HCT116 (cell line): ENCODE measurements around the gene SMR3B. TPM values are rescaled to one million over a fixed set of nuclear protein-coding genes. Genes with fewer than 3 reads are reported as not detected.

Source experiments
- ATAC-seq: fragments of 200-7000 bp; cut with Tn5 transposase; 2 replicates; pipeline ENCODE4 v1.9.1; 2020; ENCODE audit warnings: mild to moderate bottlenecking, moderate library complexity
- BruUV-seq: library from RNA; stranded (reverse); fragments of 400-500 nt; replicated peaks from 2 replicates; lab custom pipeline; 2021; lab: Mats Ljungman, UMichigan
- CTCF ChIA-PET: fragments of 300-600 bp; sonication (Branson Sonifier 250); formaldehyde crosslinking; loops from one replicate; lab custom pipeline; 2021; ENCODE audit warnings: antibody characterized with exemption; lab: Charles Lee
- POLR2A ChIA-PET: fragments of 300-600, 350-600 bp; sonication (Branson Sonifier 250); formaldehyde crosslinking; loops from one replicate; lab custom pipeline; 2021; ENCODE audit warnings: antibody characterized with exemption; lab: Charles Lee
- RAD21 ChIA-PET, 2 experiments: fragments of 300-600 bp; sonication (Branson Sonifier 250); formaldehyde crosslinking; loops; one replicate each; lab custom pipeline; 2023; ENCODE audit warnings: low total read pairs in 2 of 2; ENCODE audit not compliant: uncharacterized antibody in 2 of 2, unreplicated experiment in 2 of 2, low non-redundant PET in 1 of 2; lab: Charles Lee
- DNase-seq: peaks from one replicate; pipeline ENCODE4 v3.0.0-alpha.2; 2010; ENCODE audit warnings: low read depth, low spot score
- H2AFZ ChIP-seq: fragments of 200-600 bp; shearing (Covaris generic), sonication (generic); 2 replicates; pipeline ENCODE4 v1.6.1; 2017; ENCODE audit warnings: low read depth, mixed run types, mixed read lengths, antibody characterized with exemption, low read length; ENCODE audit not compliant: poor library complexity, severe bottlenecking
- H3K27ac ChIP-seq: 2 replicates; pipeline ENCODE4 v1.5.1; 2012; ENCODE audit warnings: low read depth, low read length
- H3K27me3 ChIP-seq: fragments of 200-600 bp; sonication (generic); 2 replicates; pipeline ENCODE4 v1.6.1; 2016; ENCODE audit warnings: mixed run types, low read length, mixed read lengths; ENCODE audit not compliant: insufficient read depth
- H3K36me3 ChIP-seq, 2 experiments: fragments of 200-500 bp in 1 of 2; fragments of 200-600 bp in 1 of 2; sonication (Bioruptor generic) in 1 of 2; sonication (generic) in 1 of 2; 2 replicates each; pipeline versions ENCODE4 v1.5.1 to v1.6.1; 2014 to 2016; ENCODE audit warnings: low read length in 2 of 2, inconsistent platforms in 1 of 2, mixed read lengths in 1 of 2, mixed run types in 1 of 2; ENCODE audit not compliant: insufficient read depth in 2 of 2, control insufficient read depth in 1 of 2
- H3K4me1 ChIP-seq, 2 experiments: fragments of 200-600 bp in 1 of 2; sonication (generic) in 1 of 2; 2 replicates each; pipeline versions ENCODE4 v1.5.1 to v1.6.1; 2012 to 2017; ENCODE audit warnings: low read length in 2 of 2, inconsistent platforms in 1 of 2, mild to moderate bottlenecking in 1 of 2, mixed read lengths in 1 of 2, mixed run types in 1 of 2, moderate library complexity in 1 of 2; ENCODE audit not compliant: insufficient read depth in 2 of 2, control insufficient read depth in 1 of 2
- H3K4me2 ChIP-seq: fragments of 200-600 bp; sonication (generic); 2 replicates; pipeline ENCODE4 v1.6.1; 2017; ENCODE audit warnings: mixed run types, low read length, mixed read lengths
- H3K4me3 ChIP-seq, 2 experiments: fragments of 200-600 bp in 1 of 2; sonication (generic) in 1 of 2; replicated peaks in 1 of 2; 2 replicates each; pipeline ENCODE4 v1.5.1; 2011 to 2016; ENCODE audit warnings: low read length in 2 of 2, control low read depth in 1 of 2, low read depth in 1 of 2, mild to moderate bottlenecking in 1 of 2, mixed read lengths in 1 of 2, mixed run types in 1 of 2
- H3K79me2 ChIP-seq: fragments of 200-600 bp; sonication (generic); 2 replicates; pipeline ENCODE4 v1.6.1; 2017; ENCODE audit warnings: mild to moderate bottlenecking, mixed run types, low read length, moderate library complexity, mixed read lengths; ENCODE audit not compliant: insufficient read depth
- H3K9ac ChIP-seq: fragments of 200-600 bp; sonication (generic); 2 replicates; pipeline ENCODE4 v1.6.1; 2016; ENCODE audit warnings: low read length, mixed read lengths
- H3K9me2 ChIP-seq: fragments of 200-600 bp; sonication (generic), shearing (Covaris generic); 2 replicates; pipeline ENCODE4 v1.6.1; 2017; ENCODE audit warnings: mixed run types, mild to moderate bottlenecking, moderate library complexity; ENCODE audit not compliant: insufficient read depth
- H3K9me3 ChIP-seq, 2 experiments: fragments of 200-500 bp in 1 of 2; fragments of 200-600 bp in 1 of 2; sonication (Bioruptor generic) in 1 of 2; sonication (generic) in 1 of 2; 2 replicates each; pipeline ENCODE4 v1.6.1; 2014 to 2017; ENCODE audit warnings: low read length in 2 of 2, mixed read lengths in 2 of 2, inconsistent platforms in 1 of 2, low read depth in 1 of 2, mild to moderate bottlenecking in 1 of 2, mixed run types in 1 of 2, moderate library complexity in 1 of 2; ENCODE audit not compliant: control insufficient read depth in 1 of 2, insufficient read depth in 1 of 2
- H4K20me1 ChIP-seq: fragments of 200-600 bp; sonication (generic), shearing (Covaris generic); 2 replicates; pipeline ENCODE4 v1.6.1; 2017; ENCODE audit warnings: mixed run types, mild to moderate bottlenecking, moderate library complexity; ENCODE audit not compliant: insufficient read depth
- ATF3 ChIP-seq: IDR thresholded peaks from 2 replicates; pipeline ENCODE4 v1.6.1; 2012
- CBX3 ChIP-seq: IDR thresholded peaks from 2 replicates; pipeline ENCODE4 v1.6.1; 2012; ENCODE audit warnings: low read depth
- CTCF ChIP-seq, 3 experiments: fragments of 200-600 bp in 1 of 3; sonication (generic) in 1 of 3; IDR thresholded peaks in 2 of 3; conservative IDR thresholded peaks in 1 of 3; 2 replicates each; pipeline ENCODE4 v1.5.1; 2012 to 2017; ENCODE audit warnings: low read depth in 2 of 3, low read length in 2 of 3, antibody characterized with exemption in 1 of 3, borderline replicate concordance in 1 of 3, control low read depth in 1 of 3, mild to moderate bottlenecking in 1 of 3, mixed read lengths in 1 of 3, mixed run types in 1 of 3, moderate library complexity in 1 of 3; ENCODE audit not compliant: insufficient read depth in 1 of 3
- ELF1 ChIP-seq: IDR thresholded peaks from 2 replicates; pipeline ENCODE4 v1.6.1; 2012; ENCODE audit warnings: low read depth, borderline replicate concordance
- RAD21 ChIP-seq: IDR thresholded peaks from 2 replicates; pipeline ENCODE4 v1.6.1; 2012; ENCODE audit warnings: low read depth, mild to moderate bottlenecking
- SIN3A ChIP-seq: IDR thresholded peaks from 2 replicates; pipeline ENCODE4 v1.6.1; 2012; ENCODE audit warnings: low read depth
- intact Hi-C: fragments of 100-400 bp; cut with micrococcal nuclease; formaldehyde crosslinking; loops from 2 replicates; pipeline ENCODE4 v1.10.0; 2022
- total RNA-seq: library from RNA; stranded (reverse); gene quantifications from one replicate; pipeline ENCODE4 v1.2.1, GENCODE V29; 2021; ENCODE audit not compliant: unreplicated experiment
- TF ChIP-seq, protein P1 (sequence below): IDR thresholded peaks from 2 replicates; pipeline ENCODE4 v1.6.1; 2011; ENCODE audit warnings: mild to moderate bottlenecking, low read length, moderate library complexity; ENCODE audit not compliant: insufficient replicate concordance; ENCODE audit errors: extremely low read depth

The SMR3B gene
- total RNA-seq, 1 experiment from 2014 or later, result not detected

- RAD21 ChIA-PET, result no interaction called here
- POLR2A ChIA-PET, result no interaction called here
- Histone ChIP-seq H3K4me3 (no peak overlapping the region), H4K20me1 (no peaks in the 10 kb centered on the region), H3K36me3 (no peaks in the 10 kb centered on the region), H3K4me1 (no peaks in the 10 kb centered on the region), H3K4me2 (no peak overlapping the region), H3K9ac (no peak overlapping the region), H2AFZ (no peak overlapping the region), H3K27ac (no peak overlapping the region)
- ATAC-seq (no peak), DNase-seq (no peak)
- CTCF ChIA-PET, result no interaction called here
- TF ChIP-seq CTCF (IDR thresholded peaks at IDR 0.05 in 2 of 3, conservative IDR thresholded peaks at IDR 0.05 in 1 of 3; ENCODE audit: borderline replicate concordance in 1 of 3, insufficient read depth in 1 of 3, low read depth in 2 of 3, low read length in 2 of 3) (no peak), ELF1 (no peak), ATF3 (no peak), RAD21 (no peak), SIN3A (no peak), CBX3 (no peak)
- TF ChIP-seq, protein P1, sequence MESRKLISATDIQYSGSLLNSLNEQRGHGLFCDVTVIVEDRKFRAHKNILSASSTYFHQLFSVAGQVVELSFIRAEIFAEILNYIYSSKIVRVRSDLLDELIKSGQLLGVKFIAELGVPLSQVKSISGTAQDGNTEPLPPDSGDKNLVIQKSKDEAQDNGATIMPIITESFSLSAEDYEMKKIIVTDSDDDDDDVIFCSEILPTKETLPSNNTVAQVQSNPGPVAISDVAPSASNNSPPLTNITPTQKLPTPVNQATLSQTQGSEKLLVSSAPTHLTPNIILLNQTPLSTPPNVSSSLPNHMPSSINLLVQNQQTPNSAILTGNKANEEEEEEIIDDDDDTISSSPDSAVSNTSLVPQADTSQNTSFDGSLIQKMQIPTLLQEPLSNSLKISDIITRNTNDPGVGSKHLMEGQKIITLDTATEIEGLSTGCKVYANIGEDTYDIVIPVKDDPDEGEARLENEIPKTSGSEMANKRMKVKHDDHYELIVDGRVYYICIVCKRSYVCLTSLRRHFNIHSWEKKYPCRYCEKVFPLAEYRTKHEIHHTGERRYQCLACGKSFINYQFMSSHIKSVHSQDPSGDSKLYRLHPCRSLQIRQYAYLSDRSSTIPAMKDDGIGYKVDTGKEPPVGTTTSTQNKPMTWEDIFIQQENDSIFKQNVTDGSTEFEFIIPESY, result no peak
- TF ChIP-seq, all 23 proteins: peak for 0
- Histone ChIP-seq H3K9me2 (no peaks in the 10 kb centered on the region), H3K27me3 (no peaks in the 10 kb centered on the region), H3K79me2 (no peaks in the 10 kb centered on the region), H3K9me3 (no peaks in the 10 kb centered on the region)
- BruUV-seq, result no TSS peak
- intact Hi-C loops, result no loop called here
These were observed 2.4 kb upstream of the SMR3B start for GRCh38 chr4:70380578-70380977.
